HG02870 (cell line): ENCODE results near the gene CD3G.

Experiments
- ATAC-seq: cut with Tn5 transposase; IDR thresholded peaks from one replicate; pipeline ENCODE4 v1.9.1; 2021; ENCODE audit warnings: mild to moderate bottlenecking, moderate library complexity; ENCODE audit not compliant: unreplicated experiment

The CD3G gene

DNA sequence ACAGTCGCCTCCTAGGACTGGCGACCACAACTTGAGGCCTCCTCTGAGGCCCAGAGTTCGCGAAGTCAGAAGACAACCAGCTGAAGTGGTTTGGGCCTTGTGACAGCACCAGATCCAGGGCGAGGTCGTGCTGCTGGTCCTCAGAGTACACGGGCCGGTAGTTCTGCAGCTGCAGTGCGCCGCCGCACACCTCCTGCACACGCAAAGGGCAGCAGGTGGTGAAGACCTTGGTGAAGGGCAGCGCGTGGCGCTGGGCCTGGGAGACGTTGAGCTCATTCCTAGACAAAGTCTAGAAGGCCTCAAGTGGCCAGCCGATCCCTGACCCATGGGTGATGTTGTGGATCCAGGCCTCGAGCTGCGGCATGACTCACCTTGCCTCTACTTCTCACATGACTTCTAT is 21.4 kb upstream of the CD3G start:
- ATAC-seq = no peak

DNA sequence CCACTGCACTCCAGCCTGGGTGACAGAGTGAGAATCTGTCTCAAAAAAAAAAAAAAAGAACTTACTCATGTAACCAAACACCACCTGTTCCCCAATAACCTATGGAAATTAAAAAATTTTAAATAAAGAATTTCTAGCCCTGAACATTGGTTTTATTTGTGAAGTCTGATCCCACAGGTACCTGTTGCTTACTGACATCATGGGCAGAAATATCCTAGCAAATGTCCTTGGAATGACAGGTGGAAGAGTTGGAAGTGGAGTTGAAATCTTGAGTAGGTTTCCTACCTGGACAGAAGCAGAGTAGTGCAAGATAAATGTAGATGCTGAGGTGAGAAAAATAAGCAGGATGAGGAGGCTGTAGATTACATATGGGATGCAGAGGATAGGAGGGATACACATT is 18.9 kb upstream of the CD3G start:
- ATAC-seq = no peak

DNA sequence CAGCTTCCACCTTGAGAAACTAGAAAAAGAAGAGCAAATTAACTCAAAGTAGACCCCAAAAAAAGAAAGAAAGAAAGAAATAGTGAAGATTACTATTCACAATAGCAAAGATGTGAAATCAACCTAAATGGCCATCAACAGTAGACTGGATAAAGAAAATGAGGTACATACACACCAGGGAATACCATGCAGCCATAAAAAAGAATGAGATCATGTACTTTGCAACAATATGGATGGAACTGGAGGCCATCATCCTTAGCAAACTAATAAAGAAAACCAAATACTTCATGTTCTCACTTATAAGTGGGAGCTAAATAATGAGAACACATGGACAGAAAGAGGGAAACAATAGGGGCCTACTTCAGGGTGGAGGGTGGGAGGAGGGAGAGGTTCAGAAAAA is 15.4 kb upstream of the CD3G start:
- ATAC-seq = no peak

DNA sequence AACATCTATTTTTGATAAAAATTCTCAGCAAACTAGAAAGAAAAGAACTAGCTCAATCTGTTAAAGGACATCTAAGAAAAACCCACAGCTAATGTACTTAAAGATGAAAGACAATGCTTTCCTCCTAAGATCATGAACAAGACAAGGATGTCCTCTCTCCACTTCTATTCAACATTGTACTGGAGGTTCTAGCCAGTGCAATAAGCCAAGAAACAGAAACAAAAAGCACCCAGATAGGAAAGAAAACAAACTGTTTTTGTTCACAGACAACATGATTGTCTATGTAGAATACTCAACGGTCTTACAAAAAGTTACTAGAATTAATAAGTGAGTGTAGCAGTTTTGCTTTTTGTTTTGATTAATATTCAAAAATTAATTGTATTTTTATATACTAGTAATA is 9.4 kb upstream of the CD3G start:
- ATAC-seq = no peak

DNA sequence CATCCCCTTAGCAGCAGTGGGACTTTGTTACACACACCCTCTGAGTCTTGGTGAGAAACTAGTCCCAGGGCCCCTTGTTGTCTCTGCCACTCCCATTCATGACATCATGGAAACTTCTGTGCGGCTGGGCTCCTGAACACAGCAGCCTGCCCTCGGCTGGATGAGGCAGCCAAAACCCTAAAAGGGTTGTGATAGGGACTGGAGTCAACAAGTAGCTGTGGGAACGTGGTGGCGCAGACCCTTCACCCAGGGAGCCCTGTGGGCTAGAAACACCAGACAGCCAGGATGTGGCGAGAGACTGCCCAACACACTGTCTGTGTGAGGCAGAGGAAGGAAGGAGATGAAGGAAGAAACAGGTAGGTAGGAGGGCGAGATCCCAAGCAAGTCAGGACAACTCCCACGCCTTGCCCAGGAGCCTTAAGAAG is 5.5 kb upstream of the CD3G start:
- ATAC-seq = no peak

DNA sequence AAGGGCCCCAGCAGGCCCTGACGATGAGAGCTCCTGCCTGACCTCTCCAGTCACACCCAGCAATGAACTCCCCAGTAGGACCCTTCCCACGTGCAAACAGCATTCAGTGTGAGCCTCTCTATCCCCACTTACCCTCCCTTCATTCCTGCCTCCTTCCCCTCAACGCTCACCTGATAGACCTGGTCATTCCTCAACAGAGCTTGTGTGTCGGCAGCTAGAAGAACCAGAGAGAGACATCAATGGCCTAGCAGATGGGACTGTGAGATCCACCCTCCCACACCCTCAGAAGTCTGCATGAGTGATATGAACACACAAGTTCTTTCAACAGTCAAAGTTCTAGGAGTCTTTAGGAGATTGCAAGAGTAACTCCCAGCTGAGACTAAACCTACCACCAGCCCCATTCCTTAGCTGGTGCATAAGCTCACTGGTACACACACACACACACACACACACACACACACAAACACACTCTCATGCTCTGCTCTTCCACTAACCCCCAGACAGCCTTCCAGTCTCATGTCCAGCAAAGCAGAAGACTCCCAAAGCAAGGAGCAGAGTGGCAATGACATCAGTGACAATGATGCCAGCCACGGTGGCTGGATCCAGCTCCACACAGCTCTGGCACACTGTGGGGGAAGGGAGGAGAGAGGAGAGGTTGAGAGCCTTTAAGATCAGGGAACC is 4.7 kb upstream of the CD3G start:
- no peak for ATAC-seq

DNA sequence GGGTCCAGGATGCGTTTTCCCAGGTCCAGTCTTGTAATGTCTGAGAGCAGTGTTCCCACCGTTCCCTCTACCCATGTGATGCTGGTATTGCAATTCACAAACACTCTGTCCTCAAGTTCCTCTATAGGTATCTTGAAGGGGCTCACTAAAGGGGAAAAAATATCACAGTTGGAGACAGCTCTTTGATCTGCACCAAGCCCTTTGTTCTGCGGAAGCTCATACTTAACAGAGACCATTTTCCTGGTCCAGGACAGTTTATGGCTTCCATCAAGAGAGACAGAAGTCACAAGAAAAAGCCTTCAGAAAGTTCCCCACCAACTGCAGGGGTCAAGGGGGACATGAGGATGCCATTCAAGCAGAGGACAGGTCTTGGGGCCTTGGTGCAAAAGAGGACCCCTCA is 3.7 kb upstream of the CD3G start:
- ATAC-seq = no peak

DNA sequence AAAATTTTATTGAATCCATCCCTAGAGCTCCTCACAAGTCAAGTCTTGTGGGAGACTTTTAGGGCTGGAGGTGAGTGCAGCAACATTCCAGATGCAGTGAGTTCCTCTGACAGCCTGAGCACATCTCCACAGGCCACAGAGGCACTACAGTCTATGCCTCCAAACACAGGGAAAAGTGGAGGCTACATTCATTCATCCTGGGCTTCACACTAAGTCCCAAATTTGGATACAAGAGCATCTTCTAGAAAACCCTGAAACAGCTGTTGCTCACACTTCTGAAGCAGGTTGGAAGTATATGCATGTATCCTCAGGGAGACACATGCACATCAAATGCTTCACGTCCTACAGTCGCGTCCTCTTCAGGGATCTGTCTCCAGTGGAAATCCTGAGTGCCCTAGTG is 2.9 kb upstream of the CD3G start:
- ATAC-seq = no peak

DNA sequence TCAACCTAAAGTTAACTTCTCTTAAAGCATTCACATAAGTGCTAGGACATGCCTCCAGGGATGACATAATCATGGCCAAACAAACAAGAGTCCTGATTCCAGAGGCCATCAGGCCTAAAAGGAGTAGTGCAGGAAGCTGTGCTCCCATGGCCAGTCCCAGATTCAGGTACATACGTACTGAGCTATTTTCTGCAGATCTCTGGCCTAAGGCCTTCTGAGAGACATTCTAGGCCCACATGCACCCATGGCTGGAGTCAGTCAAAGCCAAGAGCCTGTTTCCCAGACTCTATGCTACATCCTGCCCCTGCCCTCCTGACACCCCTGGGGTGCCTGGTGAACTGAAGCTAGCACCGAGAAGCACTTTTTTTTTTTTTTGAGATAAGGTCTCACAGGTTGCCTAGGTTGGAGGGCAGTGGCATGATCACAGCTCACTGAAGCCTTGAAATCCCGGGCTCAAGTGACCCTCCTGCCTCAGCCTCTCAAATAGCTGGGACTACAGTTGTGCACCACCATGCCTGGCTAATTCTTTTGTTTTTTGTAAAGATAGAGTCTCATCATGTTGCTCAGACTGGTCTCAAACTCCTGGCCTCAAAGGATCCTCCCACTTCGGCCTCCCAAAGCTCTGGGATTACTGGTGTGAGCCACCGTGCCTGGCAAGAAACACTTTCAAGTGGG is 2.2 kb upstream of the CD3G start:
- ATAC-seq = no peak

DNA sequence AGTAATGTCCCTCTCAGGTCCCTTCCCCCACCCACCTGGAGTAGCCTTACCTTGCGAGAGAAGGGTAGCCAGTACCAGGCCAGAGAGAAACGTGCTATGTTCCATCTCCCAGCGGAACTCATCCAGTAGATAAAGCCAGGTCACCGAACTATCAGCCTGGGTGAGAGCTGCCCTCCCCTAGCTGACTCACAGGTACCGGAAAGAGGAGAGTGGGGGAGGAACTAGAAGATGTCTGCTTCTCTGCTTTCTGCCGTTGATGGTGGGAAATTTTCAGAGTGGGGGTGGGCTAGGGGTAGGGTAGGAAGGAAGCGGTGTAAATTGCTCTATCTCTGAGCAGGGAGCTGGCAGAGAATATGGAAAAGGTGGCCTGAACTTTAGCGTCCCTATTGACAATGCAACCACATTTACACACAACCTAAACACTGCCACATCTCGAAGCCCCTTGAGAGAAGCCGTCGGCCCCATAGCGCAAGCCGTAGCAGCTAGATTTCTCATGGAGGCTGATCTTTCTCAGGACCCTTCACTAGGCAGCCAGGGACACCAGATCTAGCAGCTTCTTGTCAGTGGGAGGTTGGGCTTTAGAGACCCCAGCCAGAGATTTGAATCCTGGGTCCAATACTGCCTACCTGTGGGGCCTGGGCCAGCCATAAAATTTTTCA is 1.5 kb upstream of the CD3G start, which contains the start of gene CD3D:
TSS of gene CD3D (minus strand) at position 203 of the 659 bp plus-strand sequence. CDS start at position 105, 98 bp downstream.
- no peak for ATAC-seq

DNA sequence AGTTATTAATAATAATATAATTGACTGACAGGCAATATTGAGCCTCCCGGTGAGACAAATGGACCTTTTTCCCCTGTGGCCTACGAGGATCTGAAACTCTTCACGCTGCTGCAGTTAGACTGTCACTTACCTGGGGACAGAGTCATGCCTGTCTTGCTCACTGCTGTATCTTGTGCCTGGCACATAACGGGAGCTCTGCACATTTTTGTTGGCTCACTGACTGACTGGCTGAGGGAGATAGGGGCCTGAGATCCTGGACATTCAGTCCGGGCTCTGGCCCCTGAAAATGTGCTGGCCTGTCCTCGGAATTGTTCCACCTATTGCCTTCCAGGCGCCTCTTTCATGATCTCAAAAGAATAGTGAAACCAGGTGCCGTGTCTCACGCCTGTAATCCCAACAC is 896 bp upstream of the CD3G start:
- no peak for ATAC-seq

DNA sequence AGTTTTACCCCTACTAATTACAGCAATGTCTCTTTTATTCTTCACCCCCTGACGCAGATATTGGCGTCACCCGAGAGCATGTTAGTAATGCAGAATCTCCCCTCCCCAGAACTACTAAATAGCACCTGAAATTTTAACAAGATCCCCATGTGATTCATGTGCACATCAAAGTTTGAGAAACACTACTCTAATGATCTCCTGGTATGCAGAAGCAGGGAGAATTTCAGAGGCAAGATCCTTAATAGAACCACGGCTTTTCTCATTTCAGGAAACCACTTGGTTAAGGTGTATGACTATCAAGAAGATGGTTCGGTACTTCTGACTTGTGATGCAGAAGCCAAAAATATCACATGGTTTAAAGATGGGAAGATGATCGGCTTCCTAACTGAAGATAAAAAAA is 5.3 kb downstream of the CD3G start:
- no peak for ATAC-seq

DNA sequence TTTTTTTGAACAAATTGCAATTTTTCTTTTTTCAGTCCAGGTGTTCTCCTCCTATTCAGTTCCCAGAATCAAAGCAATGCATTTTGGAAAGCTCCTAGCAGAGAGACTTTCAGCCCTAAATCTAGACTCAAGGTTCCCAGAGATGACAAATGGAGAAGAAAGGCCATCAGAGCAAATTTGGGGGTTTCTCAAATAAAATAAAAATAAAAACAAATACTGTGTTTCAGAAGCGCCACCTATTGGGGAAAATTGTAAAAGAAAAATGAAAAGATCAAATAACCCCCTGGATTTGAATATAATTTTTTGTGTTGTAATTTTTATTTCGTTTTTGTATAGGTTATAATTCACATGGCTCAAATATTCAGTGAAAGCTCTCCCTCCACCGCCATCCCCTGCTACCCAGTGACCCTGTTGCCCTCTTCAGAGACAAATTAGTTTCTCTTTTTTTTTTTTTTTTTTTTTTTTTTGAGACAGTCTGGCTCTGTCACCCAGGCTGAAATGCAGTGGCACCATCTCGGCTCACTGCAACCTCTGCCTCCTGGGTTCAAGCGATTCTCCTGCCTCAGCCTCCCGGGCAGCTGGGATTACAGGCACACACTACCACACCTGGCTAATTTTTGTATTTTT is 9.1 kb downstream of the CD3G start:
- no peak for ATAC-seq

DNA sequence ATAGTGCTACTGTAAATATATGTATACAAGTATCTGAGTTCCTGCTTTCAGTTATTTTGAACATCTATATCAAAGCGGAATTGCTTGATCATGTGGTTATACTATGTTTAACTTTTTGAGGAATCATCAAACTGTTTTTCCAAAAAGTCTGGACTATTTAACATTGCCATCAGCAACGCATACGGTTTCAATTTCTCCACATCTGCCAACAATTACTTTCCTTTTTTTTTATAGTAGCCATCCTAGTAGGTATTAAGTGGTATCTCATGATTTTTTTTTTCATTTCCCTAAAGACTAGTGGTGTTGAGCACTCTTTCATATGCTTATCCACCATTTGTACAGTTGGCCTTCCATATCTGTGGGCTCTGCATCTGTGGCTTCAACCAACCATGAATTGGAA is 13.9 kb downstream of the CD3G start:
- no peak for ATAC-seq

DNA sequence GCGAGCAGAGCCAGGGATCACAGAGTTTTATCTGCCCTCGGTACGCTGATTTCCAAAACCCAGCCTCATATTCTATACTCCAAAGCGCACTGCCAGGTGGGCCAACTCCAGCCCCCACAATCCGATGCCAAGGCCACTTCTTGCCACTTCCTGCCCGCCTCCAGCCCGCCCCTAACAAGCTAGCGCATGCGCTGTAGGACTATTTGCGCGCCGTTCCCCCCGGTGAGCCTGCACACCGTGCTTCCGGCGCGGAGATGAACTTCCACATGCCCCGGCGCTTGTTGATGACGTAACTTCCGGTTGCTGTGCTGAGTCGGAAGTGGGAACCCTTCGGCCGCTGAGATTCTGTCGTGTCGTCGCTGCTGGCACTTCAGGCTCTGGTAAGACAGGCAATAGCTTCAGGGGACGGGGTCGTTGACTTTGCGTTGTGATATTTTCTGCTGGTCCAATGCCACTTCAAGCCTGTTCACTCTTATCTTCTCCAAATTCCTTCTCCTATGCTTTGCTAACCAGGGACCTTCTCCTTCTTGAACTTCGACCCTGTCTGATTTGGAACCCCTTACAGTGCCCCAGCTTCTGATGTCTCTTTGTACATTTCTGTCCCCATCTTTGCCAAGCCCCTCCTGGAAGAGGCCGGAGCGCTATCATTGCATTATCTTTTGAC is 15.3 kb downstream of the CD3G start, which contains the start of gene UBE4A:
TSS of gene UBE4A (plus strand) at position 306 of the 664 bp plus-strand sequence. CDS start 5,481 bp downstream, outside the sequence.
- peak; percentile 93 for ATAC-seq

DNA sequence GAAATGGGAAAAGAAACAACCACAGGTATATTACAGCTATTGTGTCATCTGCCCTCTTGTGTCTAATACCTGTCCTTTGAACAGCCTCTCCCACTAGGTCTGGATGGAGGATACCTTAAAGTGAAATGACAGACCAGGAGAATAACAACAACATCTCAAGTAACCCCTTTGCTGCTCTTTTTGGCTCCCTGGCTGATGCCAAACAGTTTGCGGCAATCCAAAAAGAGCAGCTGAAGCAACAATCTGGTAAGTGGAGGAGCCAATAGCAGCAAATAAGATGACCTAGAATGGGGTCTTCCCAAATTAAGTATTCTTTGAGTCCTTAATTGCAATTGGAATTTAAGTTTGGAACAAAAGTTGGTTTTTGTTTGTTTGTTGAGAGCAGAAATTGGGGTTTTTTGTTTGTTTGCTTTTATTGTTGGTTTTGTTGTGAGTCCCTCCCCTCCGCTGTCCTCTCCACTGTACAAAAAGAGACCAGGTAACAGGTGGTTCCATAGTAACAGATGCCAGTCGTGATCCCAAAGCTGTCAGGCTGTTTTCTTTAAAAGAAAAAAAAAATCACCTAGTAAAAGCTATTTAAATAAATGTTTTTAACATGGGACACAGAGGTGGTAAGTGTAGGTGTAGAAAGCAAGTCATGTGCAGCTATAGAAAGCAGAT is 20.9 kb downstream of the CD3G start:
- no peak for ATAC-seq

DNA sequence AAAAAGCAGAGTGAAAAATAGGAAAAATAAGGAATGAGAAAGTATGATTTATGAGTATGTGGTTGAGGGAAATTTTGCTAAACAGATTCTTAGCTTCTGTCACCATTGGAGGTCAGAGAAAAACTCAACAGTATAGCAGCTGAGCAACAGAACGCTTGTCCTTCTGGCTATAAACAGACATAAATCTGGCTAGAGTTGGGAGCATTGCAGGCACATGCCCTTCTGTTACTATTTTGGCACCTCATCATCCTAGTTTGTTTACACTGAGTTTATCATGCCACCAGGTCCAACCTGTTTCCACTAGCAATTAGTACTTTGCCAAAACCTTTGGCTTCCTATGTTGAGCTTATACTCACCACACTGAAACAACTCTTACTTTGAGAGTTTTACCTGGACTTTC is 22.1 kb downstream of the CD3G start:
- ATAC-seq = no peak

DNA sequence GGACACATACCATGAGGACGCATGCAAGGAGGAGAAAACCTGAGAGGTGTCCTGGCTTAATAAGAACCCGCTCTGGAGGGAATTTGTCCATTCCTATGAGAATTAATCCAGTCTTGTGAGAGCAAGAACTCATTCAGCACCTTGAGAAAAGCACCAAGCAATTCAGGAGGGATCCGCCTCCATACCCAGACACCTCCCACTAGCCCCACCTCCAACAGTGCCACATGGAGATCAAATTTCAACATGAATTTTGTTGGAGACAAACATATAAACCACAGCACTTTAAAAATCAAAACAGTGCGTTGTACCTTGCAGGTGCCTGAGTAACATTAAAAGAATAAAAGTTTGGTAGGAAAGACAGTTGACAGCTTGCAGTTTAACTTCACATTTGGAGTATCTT is 26.6 kb downstream of the CD3G start:
- ATAC-seq = no peak

DNA sequence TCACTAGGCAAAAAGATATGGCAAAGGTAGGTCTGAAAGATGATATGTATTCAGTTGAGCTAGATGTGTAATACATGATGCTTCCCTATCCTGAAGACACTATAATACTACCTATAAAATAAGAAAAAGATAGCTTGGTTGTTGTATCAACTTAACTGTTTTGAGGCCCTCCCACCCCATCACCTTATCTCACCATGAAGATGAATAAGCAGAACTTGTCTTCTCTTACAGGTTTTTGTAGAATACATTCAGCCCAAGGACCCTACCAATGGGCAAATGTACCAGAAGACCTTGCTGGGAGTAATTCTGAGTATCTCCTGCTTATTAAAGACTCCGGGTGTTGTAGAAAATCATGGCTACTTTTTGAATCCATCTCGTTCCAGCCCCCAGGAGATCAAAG is 29.1 kb downstream of the CD3G start:
- no peak for ATAC-seq

DNA sequence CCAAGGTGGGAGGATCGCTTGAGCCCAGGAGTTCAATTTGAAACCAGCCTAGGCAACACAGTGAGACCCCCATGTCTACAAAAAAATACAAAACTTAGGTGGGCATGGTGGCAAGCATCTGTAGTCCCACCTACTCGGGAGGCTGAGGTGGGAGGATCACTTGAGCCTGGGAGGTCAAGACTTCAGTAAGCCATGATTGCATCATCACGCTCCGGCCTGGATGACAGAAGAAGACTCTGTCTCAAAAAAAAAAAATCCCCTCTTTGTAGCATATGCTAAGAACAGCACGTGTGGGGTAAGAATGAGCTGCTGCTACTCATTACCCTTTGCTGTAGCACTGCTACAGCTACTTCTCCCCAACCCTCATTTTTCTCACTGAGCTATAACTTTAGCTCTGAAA is 29.7 kb downstream of the CD3G start:
- ATAC-seq = no peak

DNA sequence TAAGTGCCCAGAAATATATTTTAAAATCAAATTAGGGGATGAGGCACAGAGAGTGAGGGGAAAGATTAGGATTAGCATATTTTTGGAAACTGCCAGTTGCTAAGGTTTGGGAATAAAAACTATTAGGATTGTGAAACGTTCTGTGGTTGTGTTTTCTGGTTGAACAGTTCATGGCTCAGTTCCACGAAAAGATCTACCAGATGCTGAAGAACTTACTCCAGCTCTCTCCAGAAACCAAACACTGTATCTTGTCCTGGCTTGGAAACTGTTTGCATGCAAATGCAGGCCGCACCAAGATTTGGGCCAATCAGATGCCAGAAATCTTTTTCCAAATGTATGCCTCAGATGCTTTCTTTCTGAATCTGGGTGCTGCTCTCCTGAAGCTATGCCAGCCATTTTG is 30.6 kb downstream of the CD3G start:
- ATAC-seq = no peak
